ENCODE data around the gene REG4.
"Not testable (repeated sequence)": the region's sequence is repeated elsewhere in the genome, so short reads cannot be mapped to it uniquely, and the experiment has no call there.

REG4 gene

GRCh38 chr1:119805746-119806145 lies 5.5 kb downstream of the REG4 start:
- DNase-seq, result no peak

- DNase-seq, result no peak
These were observed 6.0 kb downstream of the REG4 start for GRCh38 chr1:119805247-119805646.

GRCh38 chr1:119799599-119800177 lies 11.6 kb downstream of the REG4 start:
- no peak for DNase-seq

- no peak for DNase-seq
These were observed 12.3 kb downstream of the REG4 start for GRCh38 chr1:119799003-119799402.

DNA sequence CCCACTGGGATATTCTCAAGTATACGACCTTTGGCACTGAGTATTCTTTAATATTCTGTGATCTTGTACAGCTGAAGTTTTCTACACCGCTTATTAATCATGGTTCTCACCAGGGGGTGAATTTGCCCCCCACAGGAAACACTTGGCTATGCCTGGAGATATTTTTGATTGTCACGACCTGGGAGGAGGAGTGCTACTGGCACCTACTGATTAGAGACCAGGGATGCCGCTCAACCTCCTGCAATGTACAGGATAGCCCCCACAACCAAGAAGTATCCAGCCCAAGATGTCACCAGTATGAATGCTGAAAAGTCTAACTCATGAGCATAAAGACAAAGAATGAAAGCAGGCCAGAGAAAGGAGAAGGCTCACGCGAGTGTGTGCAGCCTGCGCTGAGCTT lies 13.7 kb downstream of the REG4 start:
- no peak for DNase-seq

GRCh38 chr1:119797162-119797561 lies 14.1 kb downstream of the REG4 start:
- DNase-seq, result no peak

DNA sequence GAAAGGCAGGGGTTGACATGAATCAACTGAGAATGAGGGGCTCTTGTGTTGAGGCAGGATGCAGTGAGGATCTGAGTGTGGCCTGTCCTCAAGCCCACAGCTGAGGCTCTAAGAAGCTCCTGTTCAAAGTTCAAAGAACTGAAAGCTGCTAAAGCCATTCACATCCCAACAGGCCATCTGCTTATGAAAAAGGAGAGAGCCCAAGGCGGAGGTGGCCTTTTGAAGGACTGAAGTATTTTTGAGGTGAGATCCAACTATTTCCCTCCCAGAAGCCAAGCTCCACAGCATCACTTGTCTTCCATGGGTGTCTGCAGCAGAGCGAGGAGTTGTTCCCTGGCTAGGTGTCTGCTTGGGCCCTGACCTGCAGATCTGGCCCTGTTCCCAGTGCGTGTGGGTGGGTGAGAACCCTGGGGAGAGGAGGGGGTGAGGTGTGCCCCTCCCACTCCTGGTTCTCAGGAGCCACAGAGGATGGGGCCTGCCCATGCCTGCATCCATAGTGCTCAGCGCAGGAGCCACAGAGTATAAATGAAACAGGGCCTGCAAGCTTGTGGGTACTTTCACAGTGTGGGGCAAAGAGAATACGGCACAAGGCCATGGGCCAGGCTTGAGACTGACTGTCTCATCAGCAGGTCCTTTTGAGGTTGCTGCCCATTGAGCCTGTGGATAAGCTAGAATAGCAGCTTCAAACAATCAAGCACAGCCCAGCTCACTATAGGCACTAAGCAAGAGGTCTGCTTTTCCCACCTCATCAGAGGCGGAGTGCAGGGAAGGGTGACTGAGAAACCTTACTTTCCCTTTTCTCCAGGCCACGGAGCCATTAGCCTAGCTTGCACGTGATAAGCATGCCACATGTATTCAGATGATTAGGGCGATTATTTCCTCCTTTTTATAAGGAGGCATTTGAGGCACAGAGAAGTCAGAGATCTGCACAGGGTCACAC lies 15.7 kb downstream of the REG4 start:
- no peak for DNase-seq

- no peak for DNase-seq
These were observed 16.4 kb downstream of the REG4 start for GRCh38 chr1:119794876-119795240.

DNA sequence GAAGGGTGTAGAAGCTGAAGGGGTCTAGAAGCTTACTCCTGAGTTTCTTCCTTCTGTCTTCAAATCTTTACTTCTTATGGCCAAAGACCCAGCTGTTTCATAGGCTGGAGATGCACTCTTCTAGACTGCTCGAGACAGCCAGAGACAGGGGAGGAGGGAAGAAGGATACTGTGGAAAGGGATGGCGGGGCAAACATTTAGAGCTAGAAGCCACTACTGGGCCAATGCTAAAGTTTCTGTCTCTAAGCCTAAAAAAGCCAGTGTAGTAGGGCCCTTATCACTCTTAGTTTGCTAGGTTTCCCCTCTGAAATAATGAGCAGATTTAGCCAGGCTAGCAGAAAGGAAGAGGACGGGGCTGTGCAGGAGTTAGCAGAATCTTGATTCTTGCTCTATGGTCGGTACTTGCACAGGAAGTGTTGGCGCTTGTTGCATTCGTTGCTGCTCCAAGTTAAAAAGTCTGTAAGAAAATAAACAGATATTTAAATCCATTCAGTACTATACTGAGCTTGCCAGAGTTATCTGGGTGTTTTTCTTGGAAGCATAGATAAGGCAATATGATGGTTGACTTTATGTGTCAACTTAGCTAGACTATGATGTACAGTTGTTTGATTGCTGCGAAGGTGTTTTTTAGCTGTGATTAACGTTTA lies 16.9 kb downstream of the REG4 start:
- no peak for DNase-seq

DNA sequence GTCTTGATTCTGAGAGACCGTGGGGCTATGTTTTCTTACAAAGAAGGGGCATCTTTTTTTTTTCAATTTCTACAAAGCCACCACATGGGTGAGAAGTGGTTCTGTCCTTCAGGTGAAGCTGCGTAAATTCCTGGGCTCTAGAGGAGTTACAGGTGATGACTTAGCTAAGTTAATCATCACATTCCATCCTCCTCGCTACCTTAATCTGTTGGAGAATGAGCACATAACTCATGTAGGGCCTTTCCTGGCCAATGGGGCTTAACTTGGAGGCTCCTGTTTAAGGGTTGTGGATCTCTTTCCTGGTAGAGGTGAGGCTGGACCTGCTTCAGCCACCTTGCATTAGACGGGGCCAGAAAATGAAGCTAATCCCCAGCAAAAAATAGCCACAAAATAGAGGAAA lies 19.9 kb downstream of the REG4 start:
- no peak for DNase-seq

DNA sequence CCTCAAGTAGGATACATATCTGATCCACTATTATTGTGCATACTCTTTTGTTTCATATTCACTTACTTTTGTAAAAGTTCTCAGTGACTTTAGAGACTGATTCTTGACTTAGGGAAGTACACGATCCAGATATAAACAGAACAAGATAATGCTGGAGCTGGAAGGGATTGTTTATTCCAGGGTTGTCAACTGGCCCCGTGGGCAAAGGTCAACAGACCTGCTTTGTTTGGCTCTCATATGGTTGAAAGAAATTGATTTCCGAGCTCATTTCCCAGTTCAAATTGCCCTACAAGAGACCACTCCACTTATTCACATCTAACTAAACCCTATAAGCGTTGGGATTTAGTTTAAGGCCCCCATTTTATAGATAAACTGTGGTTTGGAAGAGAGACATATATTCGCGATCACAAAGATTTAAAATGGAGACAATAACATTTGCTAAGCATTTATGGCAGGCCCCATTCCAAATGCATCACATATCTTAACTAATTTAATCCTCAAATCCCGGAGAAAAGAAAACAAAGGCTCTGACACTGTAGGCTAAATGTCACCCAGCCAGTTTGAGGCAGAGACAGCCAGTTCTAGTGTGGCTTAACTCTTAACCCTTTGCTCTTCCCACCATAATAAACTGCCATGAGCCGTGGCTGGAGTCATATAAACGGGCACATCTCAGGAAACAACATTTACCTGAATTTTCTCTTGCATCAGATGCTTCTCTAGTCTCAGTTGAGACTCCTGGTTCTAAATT lies 20.6 kb downstream of the REG4 start:
- DNase-seq, result no peak

- DNase-seq, result no peak
These were observed 23.5 kb downstream of the REG4 start for GRCh38 chr1:119787776-119788175.

DNA sequence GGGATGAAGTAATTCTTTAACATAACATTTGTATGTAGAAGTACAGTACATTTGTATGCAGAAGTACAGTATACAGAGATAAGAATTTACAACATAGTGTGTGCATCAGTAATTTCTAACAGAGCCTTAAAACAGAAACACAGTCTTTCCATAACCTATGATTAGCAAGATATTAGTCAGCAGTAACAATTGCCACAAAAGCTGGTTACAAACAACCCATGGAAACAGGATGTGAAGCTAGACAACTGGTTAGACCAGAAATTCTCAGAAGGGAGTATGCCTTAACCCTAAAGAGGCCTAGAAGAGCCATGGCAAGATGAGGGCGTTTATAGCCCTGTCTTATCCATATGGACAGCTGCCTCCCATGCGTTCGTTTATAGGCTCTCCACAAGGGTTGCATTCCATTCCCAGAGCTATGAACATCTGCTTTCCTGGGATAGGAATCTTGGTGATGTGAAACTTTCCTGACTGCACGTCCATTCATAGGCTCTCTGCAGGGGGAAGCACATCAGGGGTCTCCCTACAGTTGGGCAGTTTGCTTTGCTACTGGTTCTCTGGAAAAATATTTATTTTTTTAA lies 24.7 kb downstream of the REG4 start:
- DNase-seq, result not testable (repeated sequence)

- DNase-seq, result not testable (repeated sequence)
These were observed 25.2 kb downstream of the REG4 start for GRCh38 chr1:119786046-119786445.

DNA sequence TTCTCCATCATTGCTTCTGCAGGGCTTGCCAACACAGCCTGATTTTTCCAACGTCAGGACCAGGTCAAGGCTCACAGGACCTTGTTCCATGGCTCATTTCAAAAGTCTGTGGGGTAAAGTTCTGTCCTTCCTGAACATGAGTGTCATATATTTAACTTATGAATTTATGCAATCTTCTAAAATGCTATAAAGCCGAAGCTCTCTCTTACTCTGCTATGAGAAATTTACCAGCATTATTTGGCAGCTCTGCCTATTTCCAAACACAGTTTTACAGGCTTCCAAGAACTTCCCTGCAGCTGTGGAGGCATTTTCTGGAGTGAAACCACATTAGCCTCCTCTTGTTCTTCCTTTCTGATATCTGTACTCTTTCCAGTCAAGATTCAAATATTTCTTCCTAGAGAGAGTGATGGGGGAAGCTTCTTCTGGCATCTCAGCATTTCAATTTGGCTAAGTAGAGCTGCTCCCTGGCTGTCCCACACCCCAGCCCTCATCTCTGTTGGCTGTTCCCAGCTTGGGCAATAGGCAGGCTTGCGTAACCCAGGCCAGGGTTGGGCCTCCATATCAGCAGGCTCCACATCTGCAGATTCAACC lies 27.0 kb downstream of the REG4 start:
- no peak for DNase-seq

DNA sequence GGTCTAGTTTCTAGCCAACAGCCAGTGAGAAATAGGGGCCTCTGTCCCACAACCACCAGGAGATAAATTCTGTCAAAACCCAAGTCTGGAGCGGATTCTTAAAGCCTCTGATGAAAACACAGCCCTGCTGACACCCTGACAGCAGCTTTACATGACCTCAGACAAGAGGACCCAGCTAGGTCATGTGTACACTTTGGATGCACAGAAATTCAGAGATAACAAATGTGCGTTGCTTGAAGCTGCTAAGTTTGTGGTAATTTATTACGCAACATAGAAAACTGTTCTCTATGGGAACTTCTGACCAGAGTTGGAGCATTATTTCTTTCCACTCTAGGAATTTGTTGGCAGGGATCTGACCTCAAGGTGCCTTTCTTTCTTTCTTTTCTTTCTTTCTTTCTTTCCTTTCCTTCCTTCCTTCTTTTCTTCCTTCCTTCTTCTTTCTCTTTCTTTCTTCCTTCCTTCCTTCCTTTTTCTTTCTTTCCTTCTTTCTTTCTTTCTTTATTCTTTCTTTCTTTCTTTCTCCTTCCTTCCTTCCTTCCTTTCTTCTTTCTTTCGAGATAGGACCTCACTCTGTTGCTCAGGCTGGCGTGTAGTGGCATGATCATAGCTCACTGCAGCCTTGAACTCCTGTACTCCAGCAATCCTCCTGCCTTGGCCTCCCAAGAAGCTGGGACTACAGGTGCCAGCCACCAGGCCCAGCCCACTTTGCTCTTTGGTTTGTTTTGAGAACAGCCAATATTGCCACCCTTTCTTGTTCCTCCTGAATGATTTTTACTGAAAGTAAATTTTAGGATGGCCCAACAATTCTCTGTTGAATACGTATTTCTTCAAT lies 27.7 kb downstream of the REG4 start:
- no peak for DNase-seq

DNA sequence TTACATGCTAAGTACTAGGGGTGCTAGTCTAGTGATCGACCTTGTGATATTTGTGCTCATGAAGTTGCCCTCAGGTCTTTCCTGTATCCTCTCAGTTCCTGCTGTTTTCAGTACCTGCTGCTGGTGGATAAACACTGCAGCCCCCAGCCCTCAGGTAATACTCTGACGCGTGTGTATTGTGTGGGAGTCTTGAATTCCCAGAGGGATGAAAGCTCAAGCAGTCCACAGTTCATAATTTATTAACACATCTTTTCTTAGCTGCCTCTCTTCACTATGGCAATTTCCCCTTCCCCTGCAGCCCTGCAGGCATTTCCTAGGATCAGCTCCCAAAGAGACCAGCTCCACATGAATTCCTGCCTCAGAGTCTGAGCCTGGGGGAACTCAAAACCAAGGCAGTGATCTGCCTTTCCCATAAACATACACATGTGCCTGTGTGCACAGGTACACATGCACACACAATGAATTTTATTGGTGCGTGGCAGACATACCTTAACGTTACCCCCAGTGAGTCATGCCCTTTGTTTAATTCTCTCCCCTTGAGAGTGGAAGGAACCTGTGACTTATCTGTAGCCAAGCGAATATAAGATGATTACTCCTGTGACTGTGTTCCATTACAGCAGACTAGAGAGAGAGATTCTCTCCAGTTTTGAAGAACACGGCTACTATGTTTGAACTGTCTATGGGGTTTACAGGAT lies 28.5 kb downstream of the REG4 start:
- no peak for DNase-seq

DNA sequence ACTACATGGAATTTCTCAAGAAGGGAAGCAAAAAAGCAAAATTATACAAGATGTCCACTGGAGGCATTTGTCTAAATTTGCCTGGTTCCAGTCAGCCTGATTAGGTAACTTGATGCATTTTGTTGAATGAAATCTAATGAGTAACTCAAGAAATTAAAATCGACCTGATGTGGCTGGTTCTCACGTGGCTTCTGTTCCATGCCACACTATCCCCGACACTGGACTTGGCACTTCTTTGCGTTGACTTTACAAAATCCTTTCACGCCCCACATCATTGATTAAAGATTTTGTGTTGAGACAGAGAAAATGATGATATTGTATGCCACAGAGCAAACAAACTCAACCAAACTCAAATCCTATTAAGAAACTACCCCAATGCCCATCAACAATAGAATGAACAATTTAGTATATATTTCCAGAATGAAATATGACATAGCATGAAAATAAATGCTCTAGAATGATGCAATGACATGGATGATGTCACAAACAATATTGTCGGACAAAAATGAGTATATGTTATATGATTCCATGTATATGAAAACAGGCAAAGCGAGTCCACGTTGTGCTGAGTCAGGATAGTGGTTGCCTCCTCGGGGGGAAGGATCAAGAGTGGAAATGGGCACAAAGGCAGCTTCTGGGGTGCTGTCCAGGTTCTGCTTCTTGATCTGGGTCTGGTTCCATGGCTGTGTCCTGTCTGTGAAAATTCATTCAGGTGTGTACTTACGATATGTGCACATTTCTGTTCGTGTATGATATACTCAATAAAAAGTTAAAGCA lies 29.6 kb downstream of the REG4 start:
- no peak for DNase-seq

DNA sequence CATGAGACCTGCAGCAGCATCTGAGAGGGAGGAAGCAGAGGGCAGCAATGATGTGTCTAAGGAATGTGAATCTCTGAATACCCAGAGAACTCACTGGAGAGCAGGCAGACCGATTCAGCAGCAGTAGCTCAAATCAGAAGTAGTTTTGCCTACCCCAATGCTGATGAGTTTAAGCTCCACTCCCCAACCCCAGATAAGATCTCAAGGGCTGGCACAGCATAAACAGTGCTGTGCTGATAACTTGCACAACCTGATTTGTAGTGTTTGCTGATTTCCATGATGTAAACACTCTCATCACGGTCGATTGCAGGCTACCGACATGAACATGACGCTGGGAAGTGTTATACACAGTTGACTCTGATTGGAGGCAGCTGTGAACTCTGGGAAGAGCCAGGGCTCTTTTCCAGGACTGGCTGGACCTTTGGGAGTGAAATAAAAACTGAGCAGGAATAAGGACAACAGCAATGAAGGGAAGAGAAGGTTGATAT lies 31.3 kb downstream of the REG4 start:
- DNase-seq, result no peak

Data from activated effector memory CD4-positive, alpha-beta T cell treated with Interleukin-2 at 50 U/mL for 16 hours (primary cell).